ENCODE data around the gene PKM. TPM values are rescaled to one million over a fixed set of nuclear protein-coding genes. Genes with fewer than 3 reads are reported as not detected.

Gene PKM
- total RNA-seq, 3 donors from 2014 or later = 328 to 450 (median 372) TPM

DNA sequence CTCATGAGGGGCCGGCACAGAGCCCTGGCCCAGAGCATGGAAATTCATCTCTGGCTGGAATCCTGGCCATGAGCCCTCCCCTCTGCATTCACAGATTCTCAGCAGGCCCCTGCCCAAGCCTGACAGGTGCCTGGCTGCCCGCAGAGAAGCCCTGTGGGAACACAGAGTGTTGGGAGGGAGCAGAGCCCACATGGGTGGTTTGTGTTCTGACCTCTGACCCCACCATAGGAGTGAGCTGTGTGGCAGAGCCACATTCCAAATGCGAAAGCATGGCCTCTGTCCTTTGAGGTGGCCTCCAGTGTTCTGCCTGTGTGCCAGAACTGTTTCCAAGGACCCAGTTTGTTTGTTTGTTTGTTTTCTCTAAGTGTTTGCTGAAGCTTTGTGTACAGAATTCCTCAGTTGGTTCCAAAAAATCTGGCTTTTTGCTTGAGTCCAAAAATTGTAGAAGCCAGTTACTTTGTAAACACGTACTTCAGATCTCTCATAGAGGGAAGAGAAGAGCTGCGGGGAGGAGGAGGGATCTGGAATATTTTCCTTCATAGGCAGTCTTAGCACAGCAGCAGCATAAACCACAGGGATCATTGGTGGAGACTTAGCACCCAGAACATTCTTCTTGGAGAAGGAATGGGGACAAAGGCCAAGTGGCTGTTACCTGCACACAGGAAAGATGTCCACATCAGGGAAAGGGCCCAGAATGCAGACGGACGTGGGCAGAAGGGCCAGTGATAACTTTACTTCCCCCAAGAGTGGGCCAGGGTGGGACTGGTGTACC, 69.4 kb downstream of the PKM start:
- no peak for ATAC-seq

DNA sequence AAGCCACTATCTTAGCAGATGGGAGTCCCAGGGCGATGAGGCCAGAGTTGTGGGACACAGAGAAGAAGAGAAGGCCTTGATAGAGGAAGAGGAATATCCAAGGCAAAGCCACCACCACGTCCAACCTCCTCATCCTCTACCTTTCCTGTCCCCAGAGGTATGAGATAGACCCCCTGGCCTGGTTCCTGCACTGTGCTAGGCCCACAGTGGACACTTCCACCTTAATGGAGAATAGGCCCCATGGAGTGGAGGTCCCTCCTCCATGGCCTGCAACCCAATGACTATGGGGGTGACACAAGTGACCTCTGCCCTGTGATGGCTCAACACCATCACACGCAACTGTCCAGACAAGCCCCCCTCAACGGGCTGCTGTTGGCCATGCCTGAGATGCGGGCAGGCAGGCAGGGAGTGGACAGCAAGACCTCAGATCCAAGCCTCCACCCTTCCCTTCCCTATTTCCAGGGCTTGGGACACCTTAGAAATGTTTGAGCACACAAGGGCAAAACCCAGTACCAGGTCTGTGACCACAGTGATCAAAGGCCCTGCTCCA, 70.2 kb downstream of the PKM start:
- Histone ChIP-seq H3K4me3 (no peak overlapping the region), H3K4me1 (ENCODE audit: low read depth) (peaks cover 3% of the 10 kb centered on the region), H3K9me3 (no peaks in the 10 kb centered on the region), H3K36me3 (ENCODE audit: low read depth) (no peaks in the 10 kb centered on the region)
- intact Hi-C loops (cut with DNase I, micrococcal nuclease) = no loop called here
- TF ChIP-seq, protein P1, sequence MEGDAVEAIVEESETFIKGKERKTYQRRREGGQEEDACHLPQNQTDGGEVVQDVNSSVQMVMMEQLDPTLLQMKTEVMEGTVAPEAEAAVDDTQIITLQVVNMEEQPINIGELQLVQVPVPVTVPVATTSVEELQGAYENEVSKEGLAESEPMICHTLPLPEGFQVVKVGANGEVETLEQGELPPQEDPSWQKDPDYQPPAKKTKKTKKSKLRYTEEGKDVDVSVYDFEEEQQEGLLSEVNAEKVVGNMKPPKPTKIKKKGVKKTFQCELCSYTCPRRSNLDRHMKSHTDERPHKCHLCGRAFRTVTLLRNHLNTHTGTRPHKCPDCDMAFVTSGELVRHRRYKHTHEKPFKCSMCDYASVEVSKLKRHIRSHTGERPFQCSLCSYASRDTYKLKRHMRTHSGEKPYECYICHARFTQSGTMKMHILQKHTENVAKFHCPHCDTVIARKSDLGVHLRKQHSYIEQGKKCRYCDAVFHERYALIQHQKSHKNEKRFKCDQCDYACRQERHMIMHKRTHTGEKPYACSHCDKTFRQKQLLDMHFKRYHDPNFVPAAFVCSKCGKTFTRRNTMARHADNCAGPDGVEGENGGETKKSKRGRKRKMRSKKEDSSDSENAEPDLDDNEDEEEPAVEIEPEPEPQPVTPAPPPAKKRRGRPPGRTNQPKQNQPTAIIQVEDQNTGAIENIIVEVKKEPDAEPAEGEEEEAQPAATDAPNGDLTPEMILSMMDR (IDR thresholded peaks at IDR 0.05) = no peak
- DNase-seq = no peak
- ATAC-seq = no peak

More for the DNA sequence above, 69.4 kb downstream of the PKM start:
- DNase-seq = no peak
- H3K9me3 ChIP-seq = no peaks in the 10 kb centered on the region
- peaks cover 3% of the 10 kb centered on the region for H3K4me1 ChIP-seq (ENCODE audit: low read depth)
- no peak overlapping the region for H3K4me3 ChIP-seq
- no peaks in the 10 kb centered on the region for H3K36me3 ChIP-seq (ENCODE audit: low read depth)
- TF ChIP-seq, protein P1 (IDR thresholded peaks at IDR 0.05) = no peak
- intact Hi-C loops (cut with DNase I, micrococcal nuclease) = no loop called here

DNA sequence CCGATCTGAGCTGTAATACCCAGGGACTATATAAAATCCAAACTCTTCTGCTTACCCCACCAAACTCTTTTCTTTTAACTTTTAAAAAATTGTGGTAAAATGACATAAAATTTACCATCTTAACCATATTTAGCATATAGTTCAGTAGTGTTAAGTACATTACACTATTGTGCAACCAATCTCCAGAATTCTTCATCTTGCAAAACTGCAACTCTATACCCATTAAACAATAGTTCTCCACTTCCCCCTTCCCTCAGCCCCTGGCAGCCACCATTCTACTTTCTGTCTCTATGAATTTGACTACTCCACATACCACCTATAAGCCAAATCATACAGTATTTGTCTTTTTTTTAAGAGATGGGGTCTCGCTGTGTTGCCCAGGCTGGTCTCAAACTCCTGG, 74.1 kb downstream of the PKM start:
- intact Hi-C loops (cut with DNase I, micrococcal nuclease) = no loop called here
- TF ChIP-seq, protein P1 (IDR thresholded peaks at IDR 0.05) = no peak
- Histone ChIP-seq H3K4me3 (no peak overlapping the region), H3K36me3 (ENCODE audit: low read depth) (no peaks in the 10 kb centered on the region), H3K9me3 (no peaks in the 10 kb centered on the region), H3K4me1 (ENCODE audit: low read depth) (peaks cover 20% of the 10 kb centered on the region)
- DNase-seq = no peak
- ATAC-seq = no peak

DNA sequence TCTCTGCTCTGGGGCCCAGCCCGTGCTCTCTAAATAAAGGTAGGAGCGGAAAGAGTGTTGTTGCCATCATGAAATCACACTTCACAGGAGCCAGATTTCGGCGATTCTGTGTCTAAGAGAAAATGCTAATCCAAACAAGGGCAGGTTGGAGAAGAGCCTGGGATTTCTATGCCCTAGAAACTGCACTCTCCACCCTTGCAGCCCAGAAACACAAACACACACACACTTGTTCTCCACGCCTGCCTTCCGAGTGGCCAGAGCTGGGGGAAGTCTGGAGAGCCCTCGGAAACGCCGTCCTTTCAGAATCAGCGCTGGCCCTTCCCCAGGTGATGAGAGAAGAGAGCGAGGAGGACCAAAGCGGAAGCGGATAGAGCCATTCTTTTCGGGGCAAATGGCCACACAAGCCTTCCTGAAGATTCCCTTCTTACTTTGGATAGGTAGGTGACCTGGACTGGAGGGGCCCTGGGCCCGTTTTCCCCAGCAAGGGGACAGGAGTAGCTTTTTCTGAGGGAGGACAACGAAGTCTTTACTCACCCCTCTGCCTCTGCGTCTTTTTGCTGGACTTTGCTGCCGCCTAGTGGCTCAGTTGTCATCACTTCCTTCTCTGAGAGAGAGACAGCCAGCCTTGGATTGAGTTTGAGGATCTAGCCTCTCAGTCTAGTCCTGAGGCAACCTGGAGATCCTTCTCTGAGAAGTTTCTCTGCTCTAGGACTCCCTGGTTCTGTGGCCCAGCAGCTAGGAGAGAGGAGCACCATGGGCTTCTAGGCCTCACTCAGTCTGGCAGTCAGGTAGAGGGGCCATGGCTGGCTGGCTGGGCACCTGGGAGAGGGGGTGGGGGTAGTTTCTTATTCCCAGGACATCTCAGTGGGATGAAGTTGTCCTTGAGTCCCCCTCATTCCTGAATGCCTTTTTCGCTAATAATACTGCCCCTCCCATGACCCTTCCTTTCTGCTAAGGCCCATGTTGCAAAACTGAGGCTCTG, 75.1 kb downstream of the PKM start:
- intact Hi-C loops (cut with DNase I, micrococcal nuclease) = no loop called here

More for the DNA sequence above, 75.1 kb downstream of the PKM start:
- no peaks in the 10 kb centered on the region for H3K9me3 ChIP-seq
- H3K4me1 ChIP-seq (ENCODE audit: low read depth) = peaks cover 20% of the 10 kb centered on the region
- peak; percentile 83 to 95 (median 92) for DNase-seq
- TF ChIP-seq, protein P1 (IDR thresholded peaks at IDR 0.05) = peak; percentile 58
- ATAC-seq = peak; percentile 89
- no peaks in the 10 kb centered on the region for H3K36me3 ChIP-seq (ENCODE audit: low read depth)
- peak overlapping the region; percentile 10 for H3K4me3 ChIP-seq

Data from mucosa of descending colon (tissue), 3 donors.